NCI-H1694 treated with DMSO at 0.1 percent for 48 hours (cell line): Measurements from ENCODE around the gene INSYN2B.
"Not testable (repeated sequence)": the region's sequence is repeated elsewhere in the genome, so short reads cannot be mapped to it uniquely, and the experiment has no call there.

Source experiments
- DNase-seq: peaks from one replicate; lab custom pipeline; 2025; lab: John Stamatoyannopoulos, UW

Gene INSYN2B

DNA sequence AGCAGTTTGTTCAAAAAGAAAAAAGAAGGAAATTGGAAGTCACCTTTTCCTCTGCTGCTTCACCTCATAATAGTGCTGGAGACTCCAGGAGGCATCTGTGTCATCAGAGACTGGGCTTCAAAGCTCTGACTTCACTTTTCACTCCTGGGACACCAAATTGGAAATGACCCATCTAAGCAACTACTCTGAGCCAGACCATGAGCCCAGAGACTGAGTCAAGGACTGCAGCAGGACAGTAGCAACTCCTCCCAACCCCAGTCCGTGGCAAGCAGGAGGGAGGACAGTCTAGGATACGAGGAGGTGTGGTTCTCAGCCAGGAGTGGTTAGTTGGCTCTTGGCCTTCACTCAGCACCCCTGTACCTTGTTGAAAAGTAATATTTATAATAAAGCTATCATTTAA lies 131.5 kb downstream of the INSYN2B start:
- DNase-seq: no peak

DNA sequence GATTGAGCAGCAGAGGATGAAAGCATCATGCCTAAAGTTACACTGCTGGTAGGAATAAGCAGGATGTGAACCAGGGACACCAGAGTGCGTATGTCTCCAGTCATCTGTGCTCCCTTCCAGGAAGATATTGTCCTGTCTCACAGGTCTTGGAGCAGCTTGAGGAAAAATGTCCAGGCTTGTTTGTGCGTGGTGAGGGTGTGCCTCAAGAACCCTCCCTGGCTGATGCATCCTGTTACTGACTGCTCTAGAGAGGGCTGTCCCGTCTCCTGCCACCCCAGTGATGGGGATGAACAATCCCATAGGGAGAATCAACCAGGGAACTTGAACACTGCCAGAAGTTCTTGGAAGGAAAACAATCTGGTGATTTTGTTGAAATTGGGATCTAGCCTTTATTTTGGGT lies 132.0 kb downstream of the INSYN2B start:
- no peak for DNase-seq

DNA sequence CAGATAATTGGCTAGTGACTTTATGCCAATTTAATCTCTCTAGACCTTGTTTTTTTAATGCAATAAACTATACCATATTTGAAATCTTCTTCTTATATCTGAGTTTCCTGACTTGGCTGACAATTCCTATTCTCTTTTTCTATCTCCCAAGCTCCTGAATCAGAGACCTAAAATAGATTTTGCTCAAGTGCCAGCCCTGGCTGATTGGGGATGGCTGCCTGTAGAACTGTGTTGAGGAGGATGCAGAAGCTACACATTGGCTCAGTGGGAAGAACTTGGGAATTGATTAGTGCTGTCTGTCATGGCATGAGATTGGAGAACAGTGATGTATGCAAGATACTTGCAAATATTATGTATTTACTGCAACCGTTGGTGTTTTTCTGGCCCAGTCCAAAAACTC lies 132.8 kb downstream of the INSYN2B start:
- no peak for DNase-seq

DNA sequence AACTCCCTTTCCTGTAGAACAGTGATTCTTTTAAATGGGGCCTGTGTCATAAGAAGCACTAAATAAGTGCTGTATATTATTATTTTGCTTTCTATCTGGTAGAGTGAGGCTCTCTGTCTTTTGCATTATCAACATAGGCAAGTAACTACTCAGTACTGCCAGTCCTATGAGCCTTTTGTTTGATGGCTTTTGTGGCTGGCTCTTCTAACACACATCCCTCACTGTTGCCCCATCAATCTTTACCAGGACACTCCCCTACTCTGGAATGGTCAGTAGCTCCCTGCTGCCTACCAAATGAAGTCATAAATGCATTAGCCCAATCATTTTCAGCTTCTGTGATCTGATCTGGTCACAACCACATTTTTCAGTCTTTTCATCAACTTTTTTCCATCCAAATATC lies 137.6 kb downstream of the INSYN2B start:
- no peak for DNase-seq

DNA sequence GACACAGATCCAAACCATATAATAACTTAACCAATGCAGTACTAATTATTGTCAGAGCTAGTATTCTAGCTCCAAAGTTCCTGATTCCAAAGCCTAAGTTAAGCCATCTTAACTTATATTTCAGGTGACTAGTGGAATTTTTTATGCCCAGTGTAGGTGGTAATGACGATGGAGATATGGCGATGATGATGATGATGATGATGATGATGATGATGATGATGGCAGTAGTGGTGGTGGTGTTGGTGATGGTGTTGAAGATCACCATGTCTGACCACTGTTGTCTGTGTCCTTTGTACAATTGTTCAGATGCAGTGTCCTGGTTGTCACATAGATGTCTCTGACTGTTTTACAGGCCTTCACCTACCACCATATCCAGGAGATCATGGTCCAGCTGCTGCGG lies 139.9 kb downstream of the INSYN2B start:
- DNase-seq: no peak

DNA sequence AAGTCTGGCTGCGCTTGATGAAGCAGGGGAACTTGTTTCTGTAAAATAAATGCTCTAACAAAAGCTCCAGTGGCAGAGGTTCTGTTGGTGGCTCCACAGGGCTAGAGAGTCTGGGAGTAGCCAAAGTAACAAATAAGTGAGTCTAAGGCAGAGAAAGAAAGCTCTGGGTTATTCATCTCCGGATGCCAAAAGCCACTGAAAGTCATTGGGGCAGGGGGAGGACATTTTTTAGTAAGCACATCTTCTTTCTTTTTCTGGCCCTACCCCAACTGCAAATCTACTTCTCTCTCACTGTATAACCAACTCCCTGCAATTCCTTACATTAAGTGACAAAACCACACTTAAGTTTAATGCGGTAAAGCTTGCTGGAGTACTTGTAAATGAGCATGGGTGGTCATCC lies 141.6 kb downstream of the INSYN2B start:
- DNase-seq: no peak

DNA sequence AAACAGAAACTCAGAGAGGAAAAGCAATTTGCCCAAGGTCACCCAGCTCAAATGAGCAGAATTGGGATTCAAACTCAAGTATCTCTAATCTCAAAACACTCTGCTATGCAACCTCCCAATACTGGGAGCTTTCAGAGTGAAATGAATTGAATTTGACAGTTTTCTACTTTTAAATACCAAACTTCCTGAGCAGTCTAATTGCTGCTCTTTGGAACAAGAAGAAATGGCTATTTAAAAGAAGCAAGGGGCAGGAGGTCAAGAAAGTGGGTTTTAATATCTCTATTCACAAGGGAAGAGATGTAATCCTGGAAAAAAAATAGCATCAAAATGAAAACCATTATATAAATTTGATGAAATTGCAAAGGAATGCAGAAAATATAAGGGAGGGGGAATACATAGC lies 142.6 kb downstream of the INSYN2B start:
- no peak for DNase-seq

DNA sequence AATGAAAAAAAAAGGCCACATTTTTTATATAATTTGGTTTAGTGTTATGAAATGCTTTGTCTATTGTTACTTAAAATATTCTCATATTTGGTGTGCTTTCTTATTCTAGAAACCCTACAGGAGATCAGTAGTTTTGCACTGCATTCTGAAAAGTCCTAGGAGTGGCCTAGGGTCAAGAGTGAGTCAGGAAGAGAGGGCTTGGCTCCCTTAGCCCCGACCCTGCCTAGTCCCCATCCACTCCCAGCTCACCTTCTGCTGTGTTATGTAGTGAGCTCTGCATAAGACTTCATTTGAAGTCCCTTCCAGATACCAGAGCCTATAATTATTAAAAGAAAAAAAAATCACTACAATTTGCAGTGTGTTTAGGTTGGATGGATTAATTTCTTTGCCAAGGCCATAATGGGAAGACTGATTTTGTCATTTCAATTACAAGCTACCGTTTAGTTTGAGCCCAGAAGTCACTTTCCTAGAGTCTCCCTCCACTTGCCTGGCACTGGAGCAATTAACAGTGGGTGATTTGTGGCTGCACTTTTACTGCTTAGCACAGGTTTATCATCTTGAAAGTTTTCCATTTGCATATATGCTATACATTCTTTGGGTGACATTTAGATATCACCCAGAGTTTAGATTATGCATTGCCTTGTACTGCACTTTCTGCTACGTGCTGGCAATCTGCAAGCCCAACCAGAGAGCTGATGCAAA lies 143.3 kb downstream of the INSYN2B start:
- no peak for DNase-seq

DNA sequence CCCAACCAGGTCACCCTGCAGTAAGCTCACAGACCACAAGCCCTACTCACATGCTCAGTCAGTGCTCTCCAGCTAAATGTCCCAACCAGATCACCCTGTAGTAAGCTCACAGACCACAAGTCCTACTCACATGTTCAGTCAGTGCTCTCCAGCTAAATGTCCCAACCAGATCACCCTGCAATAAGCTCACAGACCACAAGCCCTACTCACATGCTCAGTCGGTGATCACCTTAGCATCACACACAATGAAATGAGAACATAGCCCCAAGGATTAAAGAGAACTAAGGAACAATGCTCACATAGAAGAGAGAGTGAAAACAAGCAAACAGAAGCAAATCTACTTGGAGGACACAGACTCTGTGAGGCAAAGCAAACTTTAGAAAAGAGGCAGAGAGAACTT lies 145.8 kb downstream of the INSYN2B start:
- DNase-seq: not testable (repeated sequence)

DNA sequence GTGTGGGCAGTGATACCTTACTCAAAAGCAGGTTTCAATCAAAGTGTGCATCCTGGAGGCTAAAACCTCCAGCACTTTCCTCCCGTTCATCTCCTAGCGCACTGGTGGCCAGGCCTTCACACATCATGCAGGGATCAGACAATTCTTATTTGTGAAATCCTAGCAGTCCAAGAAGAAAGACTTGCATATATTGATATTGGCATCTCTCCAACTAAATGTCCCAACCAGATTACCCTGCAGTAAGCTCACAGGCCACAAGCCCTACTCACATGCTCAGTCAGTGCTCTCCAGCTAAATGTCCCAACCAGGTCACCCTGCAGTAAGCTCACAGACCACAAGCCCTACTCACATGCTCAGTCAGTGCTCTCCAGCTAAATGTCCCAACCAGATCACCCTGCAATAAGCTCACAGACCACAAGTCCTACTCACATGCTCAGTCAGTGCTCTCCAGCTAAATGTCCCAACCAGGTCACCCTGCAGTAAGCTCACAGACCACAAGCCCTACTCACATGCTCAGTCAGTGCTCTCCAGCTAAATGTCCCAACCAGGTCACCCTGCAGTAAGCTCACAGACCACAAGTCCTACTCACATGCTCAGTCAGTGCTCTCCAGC lies 146.5 kb downstream of the INSYN2B start:
- DNase-seq: not testable (repeated sequence)

DNA sequence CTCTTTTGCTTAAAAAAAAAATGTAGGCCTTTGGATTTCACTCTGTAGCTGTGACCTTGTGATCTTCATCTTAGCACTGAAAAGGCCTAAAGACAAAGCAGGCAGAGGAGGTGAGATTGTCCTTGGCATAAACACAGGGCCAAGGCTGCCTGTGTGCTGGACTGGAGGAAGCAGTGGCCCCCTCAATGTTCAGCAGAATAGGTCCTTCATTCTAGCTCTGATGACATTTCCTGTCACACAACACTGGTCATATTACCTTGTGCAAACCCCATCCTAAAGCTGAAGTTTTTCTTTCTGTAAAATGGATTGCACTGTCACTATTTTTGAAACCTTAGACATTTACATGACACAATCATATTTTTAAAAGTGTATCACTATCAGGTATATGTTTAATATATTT lies 147.4 kb downstream of the INSYN2B start:
- DNase-seq: no peak

DNA sequence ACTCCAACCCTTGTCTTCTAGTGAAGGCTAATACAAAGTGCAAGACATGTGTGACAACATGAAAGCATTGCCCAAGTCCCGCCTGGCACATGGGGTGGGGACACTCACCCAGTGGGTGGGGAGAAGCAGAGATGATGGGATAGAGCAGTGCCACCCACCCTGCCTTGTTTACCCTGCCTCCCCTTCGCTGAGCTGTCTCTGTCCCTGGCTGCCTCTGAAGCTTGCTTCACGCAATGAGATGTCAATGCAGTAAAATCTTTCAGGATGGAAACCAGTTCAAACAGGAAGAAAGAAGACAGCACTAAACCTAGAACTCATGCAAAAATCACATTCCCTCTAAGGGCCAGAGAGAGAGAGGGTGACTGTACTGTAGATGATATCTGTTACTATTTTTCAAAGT lies 148.0 kb downstream of the INSYN2B start:
- DNase-seq: no peak

DNA sequence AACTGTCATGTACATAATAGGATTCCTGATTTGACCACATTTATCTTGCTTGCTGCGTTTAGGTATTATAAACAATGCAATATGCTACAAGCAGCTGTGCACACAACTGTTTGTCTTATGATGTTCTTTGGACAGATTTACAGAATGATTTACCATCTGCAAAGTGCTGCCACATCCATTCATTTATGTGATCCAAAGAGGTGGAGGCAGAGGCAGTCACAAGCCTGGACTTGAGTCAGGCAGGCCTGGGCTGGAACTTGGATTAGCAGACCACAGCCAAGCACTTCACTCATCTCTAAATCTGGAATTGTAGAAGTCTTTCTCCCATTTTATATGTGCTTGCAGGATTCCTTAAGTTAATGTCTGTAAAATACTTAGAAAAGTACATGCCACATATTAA lies 149.0 kb downstream of the INSYN2B start:
- DNase-seq: peak; percentile 78

DNA sequence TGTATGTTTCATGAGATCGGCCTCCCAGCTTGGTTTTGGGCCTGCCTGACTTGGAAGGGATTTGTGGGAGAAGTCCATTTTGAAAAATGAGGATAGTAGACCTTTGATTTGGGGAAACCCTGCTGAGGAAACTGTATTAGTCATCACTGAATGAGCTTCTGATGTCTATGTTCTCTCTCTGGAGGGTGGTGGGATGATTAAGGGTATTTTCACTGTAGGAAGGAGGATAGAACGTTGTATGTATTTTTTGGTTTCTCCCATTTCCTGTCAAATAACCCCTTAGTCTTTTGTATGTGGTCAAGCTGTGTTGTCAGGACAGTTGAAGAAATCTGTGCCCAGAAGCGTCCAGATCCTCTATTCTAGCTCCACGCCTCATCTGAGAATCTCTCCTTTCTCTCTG lies 151.9 kb downstream of the INSYN2B start:
- no peak for DNase-seq

DNA sequence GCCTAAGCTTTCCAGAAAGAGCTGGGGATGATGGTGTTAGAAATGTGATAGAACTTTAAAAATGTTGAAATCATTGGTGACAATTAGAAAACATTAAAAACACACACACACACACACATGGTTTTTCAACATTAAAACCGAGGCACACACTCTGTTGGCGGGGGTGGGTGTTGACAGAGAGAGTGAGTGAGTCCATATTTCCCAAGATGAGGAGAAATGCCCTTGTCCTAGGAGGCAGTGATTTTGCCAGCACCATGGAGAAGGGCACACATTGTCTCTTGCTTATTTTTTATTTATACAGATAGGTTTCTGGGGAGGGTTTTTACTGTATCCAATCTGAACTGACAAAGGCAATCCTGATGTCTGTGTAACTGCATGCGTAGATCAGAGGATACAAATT lies 152.5 kb downstream of the INSYN2B start:
- DNase-seq: no peak

DNA sequence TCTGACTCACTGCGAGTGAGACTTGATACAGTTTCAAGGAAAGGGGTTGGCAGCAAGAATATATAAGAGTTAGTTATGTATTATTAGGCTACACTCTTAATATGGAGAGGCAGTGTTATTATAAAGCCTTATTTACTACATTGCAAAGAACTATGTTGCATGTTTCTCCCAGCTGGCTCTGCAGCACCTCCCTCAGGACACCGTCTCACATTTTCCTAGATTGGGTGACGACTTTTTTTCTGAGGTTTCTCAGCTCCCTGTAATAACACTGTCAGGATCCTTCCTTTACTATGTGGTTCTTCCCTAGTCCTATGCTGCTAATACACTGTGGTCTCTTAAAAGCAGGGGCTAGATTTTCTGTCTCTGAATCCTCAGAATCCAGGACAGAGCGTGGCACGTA lies 153.7 kb downstream of the INSYN2B start:
- DNase-seq: no peak

DNA sequence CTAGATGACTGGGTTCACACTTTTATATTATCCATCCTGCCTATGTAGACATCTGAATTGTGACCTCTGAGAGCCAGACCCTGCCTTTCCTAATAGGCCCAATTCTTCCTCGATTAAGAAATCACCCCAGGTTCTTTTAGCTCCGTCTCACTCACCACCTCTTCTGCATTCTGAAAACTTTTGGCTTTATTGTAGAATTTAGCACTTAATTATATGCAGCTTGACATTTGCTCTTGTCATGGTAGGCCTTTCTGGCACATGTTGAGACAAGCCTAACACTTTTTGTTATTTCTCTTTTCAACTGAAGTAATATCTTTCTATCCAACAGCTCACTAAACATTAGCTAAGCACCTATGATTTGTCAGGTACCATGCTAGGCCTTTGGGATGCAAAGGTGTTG lies 163.3 kb downstream of the INSYN2B start:
- no peak for DNase-seq

DNA sequence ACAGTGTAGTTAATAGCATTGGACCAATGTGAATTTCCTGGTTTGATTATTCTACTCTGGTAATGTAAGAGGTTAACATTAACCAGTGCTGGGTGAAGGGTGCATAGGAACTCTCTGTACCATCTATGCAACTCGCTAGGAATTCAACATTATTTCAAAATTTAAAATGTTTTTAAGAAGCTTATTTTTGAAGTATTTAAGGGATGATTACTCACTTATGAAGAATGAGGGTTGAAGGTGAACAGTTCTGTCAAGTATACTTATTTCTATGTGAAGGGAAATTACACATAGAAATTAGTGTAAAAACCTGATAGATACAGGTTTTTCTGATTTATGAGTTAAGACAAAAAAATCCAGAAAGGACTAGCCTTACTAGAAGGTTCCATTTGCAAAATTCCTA lies 165.8 kb downstream of the INSYN2B start:
- DNase-seq: no peak
